ENCODE measurements around the gene CEACAM1. TPM values are rescaled to one million over a fixed set of nuclear protein-coding genes. Genes with fewer than 3 reads are reported as not detected.

Gene CEACAM1
- total and polyA plus RNA-seq, 3 donors from 2014 or later = 6.8 to 13.7 (median 12.7) TPM

GRCh38 chr19:42459926-42460325 is 68.4 kb downstream of the CEACAM1 start:
- H3K27me3 ChIP-seq = no peaks in the 10 kb centered on the region
- intact Hi-C loops (cut with DNase I; ENCODE audit: low total_unique reads) = no loop called here
- no peak overlapping the region for H3K4me3 ChIP-seq
- no peak for DNase-seq
- no peaks in the 10 kb centered on the region for H3K9me3 ChIP-seq
- no peaks in the 10 kb centered on the region for H3K36me3 ChIP-seq (ENCODE audit: low read depth, missing control alignments)
- H3K4me1 ChIP-seq = peaks cover 17% of the 10 kb centered on the region
- H3K27ac ChIP-seq = peak overlapping the region; percentile 55 to 74
- TF ChIP-seq CTCF (IDR thresholded peaks at IDR 0.05) = no peak
- no peak for TF ChIP-seq POLR2A (IDR thresholded peaks at IDR 0.05)
- WGBS, 2 donors = 59 to 68% methylated on average over 2 of the region's 2 CpGs

Small RNA genes within 50 kb of the gene (small RNA-seq; reads per million reads assigned to genes)
- 0 reads per million in 2 donors for gene RNU4-60P

Other genes starting within 250 kb of the CEACAM1 start
- gene PRR19, start 226.3 kb downstream of the CEACAM1 start, total RNA-seq = 10 to 100 TPM; 16.8 to 18.3 TPM
- 37.4 TPM for gene PRR19, start 226.3 kb downstream of the CEACAM1 start, polyA plus RNA-seq (ENCODE audit: insufficient read depth, low read depth, low replicate concordance)
- gene PAFAH1B3, start 225.9 kb downstream of the CEACAM1 start, total RNA-seq = 10 to 100 TPM; 50.7 to 66.7 TPM
- gene PAFAH1B3, start 225.9 kb downstream of the CEACAM1 start, polyA plus RNA-seq (ENCODE audit: insufficient read depth, low read depth, low replicate concordance) = 45.1 TPM
- 10 to 100 TPM in 1 of 2 donors, 1 to 10 TPM in 1; 7.2 to 12.3 TPM for gene TMEM145, start 215.2 kb downstream of the CEACAM1 start, total RNA-seq
- gene TMEM145, start 215.2 kb downstream of the CEACAM1 start, polyA plus RNA-seq (ENCODE audit: insufficient read depth, low read depth, low replicate concordance) = 6.9 TPM
- 10 to 100 TPM; 26.9 to 27.3 TPM for gene MEGF8, start 202.8 kb downstream of the CEACAM1 start, total RNA-seq
- gene MEGF8, start 202.8 kb downstream of the CEACAM1 start, polyA plus RNA-seq (ENCODE audit: insufficient read depth, low read depth, low replicate concordance) = 18.8 TPM
- 1 to 10 TPM; 1.9 to 5.0 TPM for gene CNFN, start 138.2 kb downstream of the CEACAM1 start, total RNA-seq
- gene CNFN, start 138.2 kb downstream of the CEACAM1 start, polyA plus RNA-seq (ENCODE audit: insufficient read depth, low read depth, low replicate concordance) = 2.2 TPM
- gene LIPE, start 101.1 kb downstream of the CEACAM1 start, total RNA-seq = 10 to 100 TPM; 49.2 to 73.5 TPM
- 131 TPM for gene LIPE, start 101.1 kb downstream of the CEACAM1 start, polyA plus RNA-seq (ENCODE audit: insufficient read depth, low read depth, low replicate concordance)
- not detected for gene CXCL17, start 85.5 kb downstream of the CEACAM1 start, total RNA-seq
- not detected for gene CXCL17, start 85.5 kb downstream of the CEACAM1 start, polyA plus RNA-seq (ENCODE audit: insufficient read depth, low read depth, low replicate concordance)
- under 1 TPM in 1 of 2 donors, not detected in 1; 0.16 TPM for gene CEACAM8, start 66.4 kb upstream of the CEACAM1 start, total RNA-seq
- gene CEACAM8, start 66.4 kb upstream of the CEACAM1 start, polyA plus RNA-seq (ENCODE audit: insufficient read depth, low read depth, low replicate concordance) = not detected
- 1 to 10 TPM in 1 of 2 donors, under 1 TPM in 1; 0.25 to 2.0 TPM for gene PSG3, start 212.0 kb upstream of the CEACAM1 start, total RNA-seq
- gene PSG3, start 212.0 kb upstream of the CEACAM1 start, polyA plus RNA-seq (ENCODE audit: insufficient read depth, low read depth, low replicate concordance) = 5.8 TPM
- not detected for gene PSG8, start 237.2 kb upstream of the CEACAM1 start, total RNA-seq
- gene PSG8, start 237.2 kb upstream of the CEACAM1 start, polyA plus RNA-seq (ENCODE audit: insufficient read depth, low read depth, low replicate concordance) = 4.6 TPM